T-cell (primary cell): ENCODE measurements around the gene RAPGEF1. TPM values are rescaled to one million over a fixed set of nuclear protein-coding genes. Genes with fewer than 3 reads are reported as not detected.

ENCODE experiments used
- ATAC-seq, 4 experiments: fragments of 200-7000 bp in 3 of 4; fragments of 150-1000 bp in 1 of 4; cut with Tn5 transposase; replicated peaks in 1 of 4; 1 replicate in 3 of 4; 2 replicates in 1 of 4; pipeline ENCODE4 v1.10.0; 2021; ENCODE audit warnings: moderate library complexity in 3 of 4, mild to moderate bottlenecking in 2 of 4, moderate number of reproducible peaks in 1 of 4
- CTCF ChIA-PET, 2 donors: fragments of 300-600 bp; sonication (Branson Sonifier 250); formaldehyde crosslinking; loops; one replicate each; lab custom pipeline; 2022; ENCODE audit warnings: antibody characterized with exemption in 2 of 2; lab: Charles Lee
- POLR2A ChIA-PET, 2 donors: fragments of 300-600 bp; sonication (Branson Sonifier 250); formaldehyde crosslinking; loops; one replicate each; lab custom pipeline; 2022; ENCODE audit warnings: antibody characterized with exemption in 2 of 2; lab: Charles Lee
- DNase-seq, 35 experiments: peaks; one replicate each; pipeline versions ENCODE4 v3.0.0 to v3.0.0-alpha.2; 2013 to 2023
- H3K27ac ChIP-seq: one replicate; pipeline ENCODE4 v1.5.1; 2013; ENCODE audit warnings: low read length
- H3K27me3 ChIP-seq, 2 experiments: replicated peaks in 1 of 2; 1 replicate in 1 of 2; 2 replicates in 1 of 2; pipeline versions ENCODE4 v1.6.1 to v1.7.0; 2013; ENCODE audit warnings: low read length in 1 of 2, mixed read lengths in 1 of 2; ENCODE audit not compliant: control insufficient read depth in 2 of 2, insufficient read depth in 2 of 2; ENCODE audit errors: extremely low read depth in 1 of 2
- H3K36me3 ChIP-seq, 2 donors: 1 replicate in 1 of 2; 2 replicates in 1 of 2; pipeline versions ENCODE4 v1.6.1 to v1.7.0; 2013; ENCODE audit warnings: low read length in 1 of 2; ENCODE audit not compliant: control insufficient read depth in 2 of 2, insufficient read depth in 1 of 2; ENCODE audit errors: extremely low read depth in 1 of 2
- H3K4me1 ChIP-seq, 2 experiments: 1 replicate in 1 of 2; 2 replicates in 1 of 2; pipeline versions ENCODE4 v1.6.1 to v1.7.0; 2013; ENCODE audit warnings: low read length in 2 of 2, mixed read lengths in 1 of 2; ENCODE audit not compliant: insufficient read depth in 2 of 2, control insufficient read depth in 1 of 2; ENCODE audit errors: extremely low read depth in 1 of 2
- H3K4me3 ChIP-seq, 2 donors: 1 replicate in 1 of 2; 2 replicates in 1 of 2; pipeline versions ENCODE4 v1.5.1 to v1.7.0; 2013; ENCODE audit warnings: mild to moderate bottlenecking in 2 of 2, low read length in 1 of 2, moderate library complexity in 1 of 2; ENCODE audit not compliant: control insufficient read depth in 1 of 2; ENCODE audit errors: extremely low read depth in 1 of 2
- H3K9me3 ChIP-seq: 2 replicates; pipeline ENCODE4 v1.7.0; 2013
- H3K27ac Mint-ChIP-seq, 2 donors: one replicate each; pipeline ENCODE4 v1.8.0; 2020 to 2021; ENCODE audit warnings: mild to moderate bottlenecking in 2 of 2, mixed read lengths in 2 of 2
- H3K27me3 Mint-ChIP-seq, 2 donors: one replicate each; pipeline ENCODE4 v1.8.0; 2021 to 2022; ENCODE audit warnings: mixed read lengths in 2 of 2
- H3K36me3 Mint-ChIP-seq: one replicate; pipeline ENCODE4 v1.8.0; 2021; ENCODE audit warnings: mixed read lengths
- H3K4me1 Mint-ChIP-seq, 3 donors: one replicate each; pipeline ENCODE4 v1.8.0; 2020 to 2022; ENCODE audit warnings: mixed read lengths in 3 of 3, mild to moderate bottlenecking in 1 of 3
- H3K4me3 Mint-ChIP-seq, 3 donors: one replicate each; pipeline ENCODE4 v1.8.0; 2020 to 2022; ENCODE audit warnings: mild to moderate bottlenecking in 3 of 3, mixed read lengths in 3 of 3, moderate library complexity in 3 of 3
- H3K9me3 Mint-ChIP-seq, 3 donors: one replicate each; pipeline ENCODE4 v1.8.0; 2020 to 2022; ENCODE audit warnings: mixed read lengths in 3 of 3
- WGBS: methylation state at CpG from one replicate; pipeline ENCODE4 v1.1.5; 2013; ENCODE audit warnings: missing lambda C conversion rate; ENCODE audit not compliant: insufficient coverage; 5-methylcytosine and 5-hydroxymethylcytosine counted together
- total RNA-seq, 35 experiments: library from RNA in 6 of 35; stranded (reverse) in 6 of 35; fragments of 120-200 nt in 1 of 35; gene quantifications; one replicate each; pipeline versions ENCODE4 v1.2.1 to v1.2.4 and lab custom pipeline; 2013 to 2026

RAPGEF1 gene
- total RNA-seq, 5 donors from 2014 or later (not counting 1 experiment from before 2014, with no cell fraction given) = 97.9 to 167 (median 139) TPM

- ChIA-PET CTCF (interaction anchor here in 1 of 2 donors (0.6 kb wide), 1 partner anchor 13 kb away, joined by 3 read pairs; no protein-coding TSS in a partner anchor), POLR2A (interaction anchor here in 1 of 2 donors (0.7 kb wide), 1 partner anchor 836 kb away, joined by 4 read pairs; no protein-coding TSS in a partner anchor)
- Histone ChIP-seq H3K27ac (no peak overlapping the region), H3K4me1 (peaks cover 14 to 29% of the 10 kb centered on the region in 2 experiments), H3K27me3 (no peaks in the 10 kb centered on the region), H3K36me3 (peaks cover 4 to 61% of the 10 kb centered on the region in 2 donors), H3K4me3 (no peak overlapping the region), H3K9me3 (no peaks in the 10 kb centered on the region)
- 97% methylated on average over 14 of the region's 17 CpGs for WGBS
- H3K27me3 Mint-ChIP-seq = no peaks in the 10 kb centered on the region
- ATAC-seq (no peak), DNase-seq (no peak)
- H3K36me3 Mint-ChIP-seq = peaks cover 21% of the 10 kb centered on the region
- peaks cover 24 to 25% (median 25%) of the 10 kb centered on the region in 3 donors for H3K4me1 Mint-ChIP-seq
- H3K27ac Mint-ChIP-seq = no peak overlapping the region
- H3K4me3 Mint-ChIP-seq = no peak overlapping the region
- H3K9me3 Mint-ChIP-seq = no peaks in the 10 kb centered on the region
Measured at GRCh38 chr9:131574730-131575640, 164.9 kb downstream of the RAPGEF1 start.

- WGBS = 98% methylated on average over 7 of the region's 8 CpGs
- DNase-seq = no peak
- ChIA-PET POLR2A (no interaction called here), CTCF (interaction anchor here in 1 of 2 donors (0.7 kb wide), 1 partner anchor 33 kb away, joined by 5 read pairs; no protein-coding TSS in a partner anchor)
- Histone ChIP-seq H3K9me3 (peaks cover under 1% of the 10 kb centered on the region), H3K27me3 (no peaks in the 10 kb centered on the region), H3K4me3 (no peak overlapping the region), H3K27ac (no peak overlapping the region), H3K36me3 (peaks cover 0 to 6% of the 10 kb centered on the region in 2 donors), H3K4me1 (no peaks in the 10 kb centered on the region)
- Mint-ChIP-seq H3K4me1 (peaks cover 0 to 6% (median 0%) of the 10 kb centered on the region in 3 donors), H3K9me3 (no peaks in the 10 kb centered on the region), H3K27ac (no peak overlapping the region), H3K4me3 (no peak overlapping the region), H3K27me3 (no peaks in the 10 kb centered on the region), H3K36me3 (peaks cover 27% of the 10 kb centered on the region)
- ATAC-seq = no peak
Measured at GRCh38 chr9:131567910-131568309, 172.0 kb downstream of the RAPGEF1 start.

- H3K36me3 ChIP-seq = no peaks in the 10 kb centered on the region
- Mint-ChIP-seq H3K27me3 (no peaks in the 10 kb centered on the region), H3K9me3 (no peaks in the 10 kb centered on the region), H3K27ac (no peak overlapping the region), H3K36me3 (peaks cover 20% of the 10 kb centered on the region), H3K4me1 (peaks cover 0 to 6% (median 0%) of the 10 kb centered on the region in 3 donors), H3K4me3 (no peak overlapping the region)
- ATAC-seq = no peak
- H3K27me3 ChIP-seq = no peaks in the 10 kb centered on the region
- DNase-seq = no peak
- no peak overlapping the region for H3K4me3 ChIP-seq
- CTCF ChIA-PET = interaction anchor here (0.6 to 0.7 kb wide), 2 partner anchors 26 to 35 kb away, joined by 3 to 6 read pairs; no protein-coding TSS in a partner anchor
- no CpG with 5 or more reads among the region's 3 CpGs for WGBS
- peaks cover 2% of the 10 kb centered on the region for H3K9me3 ChIP-seq
- POLR2A ChIA-PET = no interaction called here
- no peak overlapping the region for H3K27ac ChIP-seq
- H3K4me1 ChIP-seq = no peaks in the 10 kb centered on the region
Measured at GRCh38 chr9:131566158-131566557, 173.7 kb downstream of the RAPGEF1 start.

- no peak overlapping the region for H3K4me3 Mint-ChIP-seq
- POLR2A ChIA-PET = interaction anchor here in 1 of 2 donors (0.5 kb wide), 1 partner anchor 317 kb away, joined by 3 read pairs; no protein-coding TSS in a partner anchor
Measured at GRCh38 chr9:131565369-131565768, 174.5 kb downstream of the RAPGEF1 start.

GRCh38 chr9:131562032-131562959, 177.6 kb downstream of the RAPGEF1 start:
- H3K4me1 Mint-ChIP-seq = peaks cover 0 to 6% (median 0%) of the 10 kb centered on the region in 3 donors
- DNase-seq (no peak), ATAC-seq (no peak)
- no peak overlapping the region for H3K27ac ChIP-seq
- ChIA-PET CTCF (interaction anchor here (0.6 kb wide), 2 partner anchors 30 to 127 kb away, joined by 4 read pairs; no protein-coding TSS in a partner anchor), POLR2A (interaction anchor here in 1 of 2 donors (0.6 to 0.7 kb wide), 2 partner anchors 106 to 201 kb away, joined by 3 to 7 read pairs; no protein-coding TSS in a partner anchor)
- H3K4me1 ChIP-seq = no peaks in the 10 kb centered on the region
- peaks cover 2% of the 10 kb centered on the region for H3K9me3 ChIP-seq
- no peak overlapping the region for H3K4me3 ChIP-seq
- no peak overlapping the region for H3K27ac Mint-ChIP-seq
- H3K27me3 Mint-ChIP-seq = no peaks in the 10 kb centered on the region
- no peaks in the 10 kb centered on the region for H3K27me3 ChIP-seq
- no peak overlapping the region for H3K4me3 Mint-ChIP-seq
- no peaks in the 10 kb centered on the region for H3K9me3 Mint-ChIP-seq
- WGBS = 100% methylated on average over 1 of the region's 9 CpGs
- H3K36me3 ChIP-seq = no peaks in the 10 kb centered on the region
- H3K36me3 Mint-ChIP-seq = no peaks in the 10 kb centered on the region

More at GRCh38 chr9:131565369-131565768, 174.5 kb downstream of the RAPGEF1 start:
- no CpG with 5 or more reads among the region's 5 CpGs for WGBS
- H3K36me3 ChIP-seq = no peaks in the 10 kb centered on the region
- no peak for DNase-seq
- peaks cover 2% of the 10 kb centered on the region for H3K9me3 ChIP-seq
- Mint-ChIP-seq H3K4me1 (peaks cover 0 to 6% (median 0%) of the 10 kb centered on the region in 3 donors), H3K27ac (no peak overlapping the region), H3K27me3 (no peaks in the 10 kb centered on the region), H3K36me3 (peaks cover 19% of the 10 kb centered on the region), H3K9me3 (no peaks in the 10 kb centered on the region)
- no peak overlapping the region for H3K27ac ChIP-seq
- no peaks in the 10 kb centered on the region for H3K27me3 ChIP-seq
- CTCF ChIA-PET = interaction anchor here in 1 of 2 donors (0.7 kb wide), 1 partner anchor 25 kb away, joined by 3 read pairs; no protein-coding TSS in a partner anchor
- no peaks in the 10 kb centered on the region for H3K4me1 ChIP-seq
- H3K4me3 ChIP-seq = no peak overlapping the region
- no peak for ATAC-seq
